Endothelial cell of umbilical vein (primary cell): ENCODE data around the gene RHOV. TPM values are rescaled to one million over a fixed set of nuclear protein-coding genes. Genes with fewer than 3 reads are reported as not detected.

Source experiments
- BruUV-seq: library from RNA; stranded (reverse); fragments of 400-500 nt; replicated peaks from 2 replicates; lab custom pipeline; 2021; lab: Mats Ljungman, UMichigan
- CTCF ChIA-PET: fragments of 300-600, 350-600 bp; sonication (Branson Sonifier 250); formaldehyde crosslinking; loops from one replicate; lab custom pipeline; 2021; ENCODE audit warnings: antibody characterized with exemption, inconsistent platforms; lab: Charles Lee
- POLR2A ChIA-PET: fragments of 300-600, 350-600 bp; sonication (Branson Sonifier 250); formaldehyde crosslinking; loops from one replicate; lab custom pipeline; 2021; ENCODE audit warnings: antibody characterized with exemption, inconsistent platforms; lab: Charles Lee
- DNase-seq: peaks from one replicate; pipeline ENCODE4 v3.0.0-alpha.2; 2011; ENCODE audit warnings: low read depth, low spot score
- FAIRE-seq: peaks from 2 replicates; lab custom pipeline; 2011; peaks lifted over from hg19 to GRCh38; lab: Jason Lieb, UNC
- H2AFZ ChIP-seq: 2 replicates; pipeline ENCODE4 v1.6.0; 2012; ENCODE audit warnings: low read depth, low read length, control low read depth, inconsistent platforms
- H3K27ac ChIP-seq: 2 replicates; pipeline ENCODE4 v1.5.1; 2011; ENCODE audit warnings: low read depth, mild to moderate bottlenecking, control low read depth, low read length, moderate library complexity; ENCODE audit not compliant: insufficient read depth
- H3K27me3 ChIP-seq, 2 experiments: 2 replicates each; pipeline versions ENCODE4 v1.6.0 to v1.6.1; 2011; ENCODE audit warnings: low read length in 2 of 2, mixed read lengths in 1 of 2; ENCODE audit not compliant: control insufficient read depth in 2 of 2, insufficient read depth in 2 of 2
- H3K36me3 ChIP-seq, 2 experiments: 2 replicates in 1 of 2; 3 replicates in 1 of 2; pipeline ENCODE4 v1.5.1; 2011; ENCODE audit warnings: low read length in 2 of 2, mild to moderate bottlenecking in 1 of 2, moderate library complexity in 1 of 2; ENCODE audit not compliant: control insufficient read depth in 2 of 2, insufficient read depth in 2 of 2; ENCODE audit errors: extremely low read depth in 1 of 2
- H3K4me1 ChIP-seq: 3 replicates; pipeline ENCODE4 v1.5.1; 2011; ENCODE audit warnings: mild to moderate bottlenecking, low read length; ENCODE audit not compliant: control insufficient read depth, insufficient read depth; ENCODE audit errors: extremely low read depth
- H3K4me2 ChIP-seq: 2 replicates; pipeline ENCODE4 v1.6.1; 2011; ENCODE audit warnings: low read length, control low read depth, mixed read lengths; ENCODE audit not compliant: insufficient read depth
- H3K4me3 ChIP-seq, 3 experiments: fragments of 200-600 bp in 1 of 3; sonication (generic), shearing (Covaris generic) in 1 of 3; replicated peaks in 1 of 3; 2 replicates each; pipeline ENCODE4 v1.5.1; 2011 to 2016; ENCODE audit warnings: control low read depth in 3 of 3, low read length in 3 of 3, mild to moderate bottlenecking in 2 of 3, inconsistent platforms in 1 of 3, low read depth in 1 of 3, moderate library complexity in 1 of 3; ENCODE audit not compliant: insufficient read depth in 1 of 3
- H3K79me2 ChIP-seq: 2 replicates; pipeline ENCODE4 v1.6.0; 2012; ENCODE audit warnings: low read length, inconsistent platforms; ENCODE audit not compliant: control insufficient read depth, insufficient read depth
- H3K9ac ChIP-seq: replicated peaks from 2 replicates; pipeline ENCODE3; 2011; ENCODE audit warnings: low read length, control low read depth; ENCODE audit not compliant: insufficient read depth; ENCODE audit errors: extremely low read depth
- H3K9me1 ChIP-seq: replicated peaks from 3 replicates; pipeline ENCODE4 v1.6.0; 2011; ENCODE audit warnings: mild to moderate bottlenecking, low read length; ENCODE audit not compliant: control insufficient read depth, insufficient read depth; ENCODE audit errors: extremely low read depth
- H3K9me3 ChIP-seq: replicated peaks from 2 replicates; pipeline ENCODE4 v1.5.1; 2012; ENCODE audit warnings: low read length, inconsistent platforms; ENCODE audit not compliant: control insufficient read depth, insufficient read depth
- H4K20me1 ChIP-seq: replicated peaks from 2 replicates; pipeline ENCODE3; 2011; ENCODE audit warnings: mild to moderate bottlenecking, low read length; ENCODE audit not compliant: control insufficient read depth, insufficient read depth; ENCODE audit errors: extremely low read depth
- POLR2A ChIP-seq: IDR thresholded peaks from 2 replicates; pipeline ENCODE4 v1.6.1; 2012; ENCODE audit warnings: low read depth, mild to moderate bottlenecking, control low read depth, low read length
- dilution Hi-C: fragments of 300-500 bp; cut with MboI; formaldehyde crosslinking; loops from one replicate; pipeline ENCODE4 v1.15.0; 2019; ENCODE audit warnings: low sequenced_read_pairs; ENCODE audit not compliant: extremely low pct_ligation_motif_present
- intact Hi-C: fragments of 100-400 bp; cut with micrococcal nuclease; formaldehyde crosslinking; loops from one replicate; pipeline ENCODE4 v1.10.0; 2022
- polyA plus RNA-seq, 4 experiments: library from polyadenylated mRNA; depleted of rRNA in 3 of 4; stranded (reverse) in 3 of 4; unstranded in 1 of 4; fragments of >200 nt; gene quantifications; 2 replicates each; pipeline versions ENCODE4 v1.2.1 to v1.2.3, GENCODE V29; 2011 to 2012; ENCODE audit warnings: missing spikeins in 1 of 4
- small RNA-seq: library from RNA; depleted of rRNA; stranded (forward); fragments of <200 nt; gene quantifications from one replicate; pipeline ENCODE3, GENCODE V24; 2012; ENCODE audit warnings: low replicate concordance, low read depth; ENCODE audit not compliant: insufficient read depth, insufficient read length
- total RNA-seq: library from RNA; stranded (reverse); gene quantifications from 2 replicates; pipeline ENCODE4 v1.2.3, GENCODE V29; 2021

The RHOV gene
- total and polyA plus RNA-seq, 2 donors (not counting 3 experiments of a cell fraction or from before 2014, with no cell fraction given) = 0.15 to 0.20 TPM

DNA sequence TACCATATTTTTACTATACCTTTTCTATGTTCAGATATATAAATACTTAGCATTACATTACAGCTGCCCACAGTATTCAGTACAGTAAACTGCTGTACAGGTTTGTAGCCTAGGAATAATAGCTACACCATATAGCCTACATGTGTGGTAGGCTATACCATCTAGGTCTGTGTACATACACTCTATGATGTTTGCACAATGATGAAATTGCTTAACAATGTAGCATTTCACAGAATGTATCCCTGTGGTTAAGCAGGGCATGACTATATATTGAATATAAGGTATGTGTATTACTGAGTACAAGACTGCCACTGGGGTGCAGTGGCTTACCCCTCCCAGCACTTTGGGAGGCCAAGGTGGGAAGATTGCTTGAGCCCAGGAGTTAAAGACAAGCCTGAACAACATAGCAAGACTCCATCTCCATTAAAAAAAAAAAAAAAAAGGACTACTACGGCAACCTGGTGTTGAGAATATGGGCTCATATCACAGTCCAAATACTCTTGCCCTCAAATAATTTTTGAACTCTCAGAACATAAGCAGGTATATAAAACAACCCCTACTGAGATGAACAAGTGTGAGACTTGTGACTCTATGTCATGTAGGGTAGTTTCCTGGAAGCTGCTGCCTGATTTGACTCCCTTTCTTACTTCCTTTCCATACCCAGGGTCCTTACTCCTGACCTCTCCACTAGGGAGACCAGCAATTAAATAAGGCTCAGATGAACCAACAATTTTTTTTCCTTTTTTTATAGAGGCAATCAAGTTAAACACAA is 50.3 kb downstream of the RHOV start:
- dilution Hi-C loops (no loop called here), intact Hi-C loops (no loop called here)
- ChIA-PET POLR2A (no interaction called here), CTCF (interaction anchor here (1.1 to 3.5 kb wide), 3 partner anchors 14 to 50 kb away, joined by 3 to 15 read pairs (median 3); partner anchors contain the start of gene RHOV)
- H3K4me3 ChIP-seq = no peak overlapping the region
- H3K9me1 ChIP-seq = no peaks in the 10 kb centered on the region
- H3K36me3 ChIP-seq = no peaks in the 10 kb centered on the region
- no peaks in the 10 kb centered on the region for H4K20me1 ChIP-seq
- BruUV-seq = no TSS peak
- H3K9me3 ChIP-seq = no peaks in the 10 kb centered on the region
- no peak overlapping the region for H2AFZ ChIP-seq
- TF ChIP-seq POLR2A = no peak
- no peak for FAIRE-seq
- no peaks in the 10 kb centered on the region for H3K79me2 ChIP-seq
- H3K27me3 ChIP-seq = peaks cover 7 to 11% of the 10 kb centered on the region in 2 experiments
- H3K27ac ChIP-seq = no peak overlapping the region
- no peak overlapping the region for H3K4me2 ChIP-seq
- H3K9ac ChIP-seq = no peak overlapping the region
- no peaks in the 10 kb centered on the region for H3K4me1 ChIP-seq
- DNase-seq = no peak

Small RNAs within 50 kb of the gene (small RNA-seq; reads per million reads assigned to genes)
- not detected for gene AC025166.1

Other genes with a start within 250 kb of the RHOV start
- 29.7 and 30.9 TPM in 2 replicates for gene RAD51, start 179.1 kb downstream of the RHOV start, total RNA-seq
- gene RAD51, start 179.1 kb downstream of the RHOV start, polyA plus RNA-seq = 10.5 and 11.1 TPM in 2 replicates
- gene RMDN3, start 119.0 kb downstream of the RHOV start, total RNA-seq = 35.9 and 37.2 TPM in 2 replicates
- gene RMDN3, start 119.0 kb downstream of the RHOV start, polyA plus RNA-seq = 17.6 and 20.1 TPM in 2 replicates
- gene GCHFR, start 110.2 kb downstream of the RHOV start, total RNA-seq = 5.5 and 6.3 TPM in 2 replicates
- 14.2 and 17.0 TPM in 2 replicates for gene GCHFR, start 110.2 kb downstream of the RHOV start, polyA plus RNA-seq
- gene C15orf62, start 104.3 kb downstream of the RHOV start, total RNA-seq = 0.38 and 0.44 TPM in 2 replicates
- gene C15orf62, start 104.3 kb downstream of the RHOV start, polyA plus RNA-seq = 0.12 and 0.16 TPM in 2 replicates
- 24.8 and 29.7 TPM in 2 replicates for gene ZFYVE19, start 67.1 kb downstream of the RHOV start, total RNA-seq
- gene ZFYVE19, start 67.1 kb downstream of the RHOV start, polyA plus RNA-seq = 47.2 and 55.4 TPM in 2 replicates
- 42.6 and 46.4 TPM in 2 replicates for gene DNAJC17, start 66.8 kb downstream of the RHOV start, total RNA-seq
- 30.7 and 43.2 TPM in 2 replicates for gene DNAJC17, start 66.8 kb downstream of the RHOV start, polyA plus RNA-seq
- not detected in 2 replicates for gene PPP1R14D, start 45.5 kb downstream of the RHOV start, total RNA-seq
- gene PPP1R14D, start 45.5 kb downstream of the RHOV start, polyA plus RNA-seq = not detected in 2 replicates
- gene SPINT1, start 30.2 kb downstream of the RHOV start, total RNA-seq = 3.6 and 4.2 TPM in 2 replicates
- 4.1 and 4.9 TPM in 2 replicates for gene SPINT1, start 30.2 kb downstream of the RHOV start, polyA plus RNA-seq
- 32.8 and 33.3 TPM in 2 replicates for gene VPS18, start 20.2 kb upstream of the RHOV start, total RNA-seq
- 29.3 and 34.1 TPM in 2 replicates for gene VPS18, start 20.2 kb upstream of the RHOV start, polyA plus RNA-seq
- 55.2 and 75.8 TPM in 2 replicates for gene DLL4, start 55.1 kb upstream of the RHOV start, total RNA-seq
- gene DLL4, start 55.1 kb upstream of the RHOV start, polyA plus RNA-seq = 25.5 and 57.8 TPM in 2 replicates
- 4.6 and 5.6 TPM in 2 replicates for gene CHAC1, start 79.2 kb upstream of the RHOV start, total RNA-seq
- 18.9 and 25.7 TPM in 2 replicates for gene CHAC1, start 79.2 kb upstream of the RHOV start, polyA plus RNA-seq
- 22.9 and 29.1 TPM in 2 replicates for gene INO80, start 242.0 kb upstream of the RHOV start, total RNA-seq
- 4.4 and 5.7 TPM in 2 replicates for gene INO80, start 242.0 kb upstream of the RHOV start, polyA plus RNA-seq